ENCODE results near the gene PTPRE.
"Not testable (repeated sequence)": the region's sequence is repeated elsewhere in the genome, so short reads cannot be mapped to it uniquely, and the experiment has no call there.

Gene PTPRE

GRCh38 chr10:128081222-128081621 lies 174.3 kb downstream of the PTPRE start:
- no peak for FAIRE-seq

GRCh38 chr10:128081720-128082119 lies 174.8 kb downstream of the PTPRE start:
- FAIRE-seq: no peak

GRCh38 chr10:128083191-128083895 lies 176.4 kb downstream of the PTPRE start:
- no peak for FAIRE-seq

- no peak for FAIRE-seq
Observed at GRCh38 chr10:128084364-128084763, 177.5 kb downstream of the PTPRE start.

- no peak for FAIRE-seq
Observed at GRCh38 chr10:128084991-128085390, 178.1 kb downstream of the PTPRE start.

- no peak for FAIRE-seq
Observed at GRCh38 chr10:128086003-128086863, 179.3 kb downstream of the PTPRE start.

- no peak for FAIRE-seq
Observed at GRCh38 chr10:128087146-128087883, 180.4 kb downstream of the PTPRE start.

GRCh38 chr10:128087884-128088709 lies 181.2 kb downstream of the PTPRE start:
- FAIRE-seq: no peak

GRCh38 chr10:128091636-128092210 lies 184.8 kb downstream of the PTPRE start:
- no peak for FAIRE-seq

GRCh38 chr10:128092454-128092853 lies 185.6 kb downstream of the PTPRE start:
- no peak for FAIRE-seq

GRCh38 chr10:128094596-128094995 lies 187.7 kb downstream of the PTPRE start:
- FAIRE-seq: not testable (repeated sequence)

GRCh38 chr10:128095027-128095752 lies 188.3 kb downstream of the PTPRE start:
- FAIRE-seq: no peak

GRCh38 chr10:128095753-128096469 lies 189.0 kb downstream of the PTPRE start:
- FAIRE-seq: no peak

- no peak for FAIRE-seq
Observed at GRCh38 chr10:128096486-128097199, 189.7 kb downstream of the PTPRE start.

- FAIRE-seq: no peak
Observed at GRCh38 chr10:128097783-128098182, 190.9 kb downstream of the PTPRE start.

GRCh38 chr10:128098631-128099030 lies 191.7 kb downstream of the PTPRE start:
- no peak for FAIRE-seq

- FAIRE-seq: no peak
Observed at GRCh38 chr10:128099901-128100300, 193.0 kb downstream of the PTPRE start.

GRCh38 chr10:128101901-128102300 lies 195.0 kb downstream of the PTPRE start:
- no peak for FAIRE-seq

- no peak for FAIRE-seq
Observed at GRCh38 chr10:128102480-128103228, 195.8 kb downstream of the PTPRE start.
